GM19025 (cell line): ENCODE results near the gene BATF3.
"Not testable (repeated sequence)": the region's sequence is repeated elsewhere in the genome, so short reads cannot be mapped to it uniquely, and the experiment has no call there.

Experiments
- ATAC-seq: cut with Tn5 transposase; IDR thresholded peaks from one replicate; pipeline ENCODE4 v1.9.1; 2021; ENCODE audit warnings: mild to moderate bottlenecking, low read depth, moderate library complexity; ENCODE audit not compliant: unreplicated experiment

Gene BATF3

GRCh38 chr1:212665241-212666115 is 34.2 kb downstream of the BATF3 start:
- peak; percentile 87 for ATAC-seq

GRCh38 chr1:212664409-212665199 is 35.0 kb downstream of the BATF3 start:
- no peak for ATAC-seq

- ATAC-seq, result not testable (repeated sequence)
Measured at GRCh38 chr1:212658250-212658649, 41.4 kb downstream of the BATF3 start.

GRCh38 chr1:212656730-212657129 is 42.9 kb downstream of the BATF3 start:
- no peak for ATAC-seq

GRCh38 chr1:212655668-212656440 is 43.8 kb downstream of the BATF3 start:
- ATAC-seq, result no peak

GRCh38 chr1:212652609-212653008 is 47.0 kb downstream of the BATF3 start:
- ATAC-seq, result no peak

GRCh38 chr1:212651977-212652376 is 47.7 kb downstream of the BATF3 start:
- ATAC-seq, result no peak

GRCh38 chr1:212651521-212651920 is 48.1 kb downstream of the BATF3 start:
- ATAC-seq, result no peak

- no peak for ATAC-seq
Measured at GRCh38 chr1:212650228-212650627, 49.4 kb downstream of the BATF3 start.

GRCh38 chr1:212649020-212649419 is 50.6 kb downstream of the BATF3 start:
- no peak for ATAC-seq

- no peak for ATAC-seq
Measured at GRCh38 chr1:212648431-212648830, 51.2 kb downstream of the BATF3 start.

- no peak for ATAC-seq
Measured at GRCh38 chr1:212647004-212647403, 52.6 kb downstream of the BATF3 start.

- no peak for ATAC-seq
Measured at GRCh38 chr1:212646588-212646987, 53.1 kb downstream of the BATF3 start.

GRCh38 chr1:212645546-212646543 is 53.8 kb downstream of the BATF3 start:
- no peak for ATAC-seq

- ATAC-seq, result no peak
Measured at GRCh38 chr1:212644866-212645545, 54.6 kb downstream of the BATF3 start.

GRCh38 chr1:212643877-212644276 is 55.8 kb downstream of the BATF3 start:
- ATAC-seq, result no peak

- ATAC-seq, result no peak
Measured at GRCh38 chr1:212641956-212642355, 57.7 kb downstream of the BATF3 start.

GRCh38 chr1:212640223-212640878 is 59.3 kb downstream of the BATF3 start:
- no peak for ATAC-seq

GRCh38 chr1:212639524-212639923 is 60.1 kb downstream of the BATF3 start:
- not testable (repeated sequence) for ATAC-seq
